ENCODE measurements around the gene OR4M2. TPM values are rescaled to one million over a fixed set of nuclear protein-coding genes. Genes with fewer than 3 reads are reported as not detected.
"Not testable (repeated sequence)": the region's sequence is repeated elsewhere in the genome, so short reads cannot be mapped to it uniquely, and the experiment has no call there.

The OR4M2 gene
- total RNA-seq, 1 experiment from 2014 or later, result not detected

GRCh38 chr15:22099289-22099891, 19.1 kb downstream of the OR4M2 start:
- H3K27me3 ChIP-seq (ENCODE audit: insufficient read depth, low read length); H3K9me2 ChIP-seq (ENCODE audit: insufficient read depth); H3K9me3 ChIP-seq (ENCODE audit: control insufficient read depth in 1 of 2, insufficient read depth in 1 of 2, low read depth in 1 of 2, low read length in 2 of 2); H3K9ac ChIP-seq (ENCODE audit: low read length); intact Hi-C loops (cut with micrococcal nuclease); H3K4me2 ChIP-seq (ENCODE audit: low read length); H3K4me1 ChIP-seq (ENCODE audit: control insufficient read depth in 1 of 2, insufficient read depth in 2 of 2, low read length in 2 of 2); ATAC-seq; RAD21 ChIA-PET (ENCODE audit: low non-redundant PET in 1 of 2, low total read pairs in 2 of 2, uncharacterized antibody in 2 of 2, unreplicated experiment in 2 of 2); H3K27ac ChIP-seq (ENCODE audit: low read depth, low read length); BruUV-seq (replicated peaks); DNase-seq (ENCODE audit: low read depth, low spot score); POLR2A ChIA-PET; H3K4me3 ChIP-seq (replicated peaks in 1 of 2; ENCODE audit: low read depth in 1 of 2, low read length in 2 of 2); H2AFZ ChIP-seq (ENCODE audit: low read depth, low read length, poor library complexity, severe bottlenecking); H3K79me2 ChIP-seq (ENCODE audit: insufficient read depth, low read length); H3K36me3 ChIP-seq (ENCODE audit: control insufficient read depth in 1 of 2, insufficient read depth in 2 of 2, low read length in 2 of 2); H4K20me1 ChIP-seq (ENCODE audit: insufficient read depth); CTCF ChIA-PET: not testable (repeated sequence)

- H3K9me3 ChIP-seq (ENCODE audit: control insufficient read depth in 1 of 2, insufficient read depth in 1 of 2, low read depth in 1 of 2, low read length in 2 of 2); H3K9me2 ChIP-seq (ENCODE audit: insufficient read depth); H3K9ac ChIP-seq (ENCODE audit: low read length); H3K27ac ChIP-seq (ENCODE audit: low read depth, low read length); H3K79me2 ChIP-seq (ENCODE audit: insufficient read depth, low read length); CTCF ChIA-PET; H2AFZ ChIP-seq (ENCODE audit: low read depth, low read length, poor library complexity, severe bottlenecking); H3K36me3 ChIP-seq (ENCODE audit: control insufficient read depth in 1 of 2, insufficient read depth in 2 of 2, low read length in 2 of 2); intact Hi-C loops (cut with micrococcal nuclease); H3K27me3 ChIP-seq (ENCODE audit: insufficient read depth, low read length); H3K4me1 ChIP-seq (ENCODE audit: control insufficient read depth in 1 of 2, insufficient read depth in 2 of 2, low read length in 2 of 2); RAD21 ChIA-PET (ENCODE audit: low non-redundant PET in 1 of 2, low total read pairs in 2 of 2, uncharacterized antibody in 2 of 2, unreplicated experiment in 2 of 2); DNase-seq (ENCODE audit: low read depth, low spot score); ATAC-seq; POLR2A ChIA-PET; H3K4me2 ChIP-seq (ENCODE audit: low read length); H4K20me1 ChIP-seq (ENCODE audit: insufficient read depth); H3K4me3 ChIP-seq (replicated peaks in 1 of 2; ENCODE audit: low read depth in 1 of 2, low read length in 2 of 2); BruUV-seq (replicated peaks): not testable (repeated sequence)
These were observed 41.7 kb downstream of the OR4M2 start for GRCh38 chr15:22122033-22122432.

Other genes with a start within 250 kb of the OR4M2 start
- not detected for gene POTEB, start 202.8 kb upstream of the OR4M2 start, total RNA-seq (2021; ENCODE audit: unreplicated experiment)